HG03135 (cell line): ENCODE data around the gene USP10.

Source experiments
- ATAC-seq: cut with Tn5 transposase; IDR thresholded peaks from one replicate; pipeline ENCODE4 v1.9.1; 2021; ENCODE audit warnings: mild to moderate bottlenecking, moderate library complexity; ENCODE audit not compliant: unreplicated experiment

USP10 gene

GRCh38 chr16:84820305-84820684 is 120.5 kb downstream of the USP10 start:
- ATAC-seq: no peak

- ATAC-seq: no peak
Measured at GRCh38 chr16:84820771-84821170, 121.0 kb downstream of the USP10 start.

GRCh38 chr16:84821179-84821578 is 121.4 kb downstream of the USP10 start:
- ATAC-seq: no peak

- ATAC-seq: no peak
Measured at GRCh38 chr16:84821728-84822689, 122.2 kb downstream of the USP10 start.

DNA sequence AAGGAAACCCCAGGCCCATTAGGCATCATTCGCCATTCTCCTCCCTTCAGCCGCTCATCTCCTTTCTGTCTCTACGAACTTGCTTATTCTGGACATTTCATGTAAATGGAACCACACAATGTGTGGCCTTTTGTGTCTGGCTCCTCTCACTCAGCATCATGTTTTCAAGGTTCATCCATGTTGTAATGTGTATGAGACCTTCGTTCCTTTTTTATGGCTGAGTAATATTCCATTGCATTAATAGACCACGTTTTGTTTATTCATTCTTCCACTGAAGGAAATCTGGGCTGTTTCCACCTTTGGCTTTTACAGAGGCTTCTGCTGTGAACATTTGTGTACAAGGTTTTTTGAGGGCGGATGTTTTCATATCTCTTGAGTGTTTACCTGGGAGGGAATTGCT is 123.2 kb downstream of the USP10 start:
- ATAC-seq: no peak

GRCh38 chr16:84823484-84823883 is 123.7 kb downstream of the USP10 start:
- no peak for ATAC-seq

DNA sequence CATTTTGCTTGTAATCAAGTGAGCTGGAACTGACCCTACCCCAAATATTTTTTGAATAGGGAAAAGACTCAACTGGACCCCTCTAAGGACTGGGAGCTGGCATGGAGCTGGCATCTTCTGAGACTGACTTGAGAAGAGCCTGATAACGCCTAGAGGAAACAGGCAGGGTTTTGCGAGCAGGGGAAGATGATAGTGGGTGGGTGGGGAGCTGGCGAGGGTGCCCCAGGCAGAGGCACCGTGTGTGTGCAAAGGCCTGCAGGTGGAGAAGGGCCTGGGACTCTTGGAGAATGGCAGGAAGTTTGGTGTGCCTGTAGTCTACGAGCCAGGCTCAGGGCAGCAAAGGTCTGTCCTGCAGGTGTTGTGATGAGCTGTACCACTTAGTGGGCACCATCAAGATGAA is 124.1 kb downstream of the USP10 start:
- ATAC-seq: no peak

DNA sequence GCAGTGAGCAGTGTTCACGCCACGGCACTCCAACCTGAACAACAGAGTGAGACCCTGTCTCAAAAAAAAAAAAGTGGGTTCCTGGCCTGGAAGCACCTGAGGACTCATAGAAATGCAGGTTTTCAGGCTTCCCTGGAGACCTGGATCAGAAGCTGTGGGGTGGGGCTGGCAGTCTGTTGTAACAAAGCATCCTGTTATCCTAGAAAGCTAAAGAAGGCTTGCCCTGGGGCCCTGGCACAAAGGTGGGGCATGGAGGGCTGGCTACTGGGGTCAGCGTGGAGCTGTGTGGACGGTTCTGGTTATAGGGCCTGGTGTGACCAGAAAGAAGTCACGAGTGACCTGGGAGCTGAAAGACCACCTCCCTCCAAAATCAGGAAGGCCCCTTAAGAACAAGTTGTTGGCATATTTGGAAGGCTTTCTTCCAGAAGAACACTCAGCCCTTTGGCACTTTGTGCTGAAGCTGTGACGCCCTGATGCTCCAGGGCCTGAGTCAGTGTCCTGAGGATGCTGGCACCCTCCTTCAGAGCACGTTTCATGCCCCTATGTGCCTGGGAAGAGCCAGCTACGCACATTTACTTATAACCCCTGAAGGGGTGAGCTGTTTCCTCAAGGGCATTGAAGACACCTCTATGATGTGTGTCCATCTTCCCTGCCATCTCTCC is 126.2 kb downstream of the USP10 start:
- ATAC-seq: no peak

GRCh38 chr16:84826558-84826941 is 126.8 kb downstream of the USP10 start:
- no peak for ATAC-seq

DNA sequence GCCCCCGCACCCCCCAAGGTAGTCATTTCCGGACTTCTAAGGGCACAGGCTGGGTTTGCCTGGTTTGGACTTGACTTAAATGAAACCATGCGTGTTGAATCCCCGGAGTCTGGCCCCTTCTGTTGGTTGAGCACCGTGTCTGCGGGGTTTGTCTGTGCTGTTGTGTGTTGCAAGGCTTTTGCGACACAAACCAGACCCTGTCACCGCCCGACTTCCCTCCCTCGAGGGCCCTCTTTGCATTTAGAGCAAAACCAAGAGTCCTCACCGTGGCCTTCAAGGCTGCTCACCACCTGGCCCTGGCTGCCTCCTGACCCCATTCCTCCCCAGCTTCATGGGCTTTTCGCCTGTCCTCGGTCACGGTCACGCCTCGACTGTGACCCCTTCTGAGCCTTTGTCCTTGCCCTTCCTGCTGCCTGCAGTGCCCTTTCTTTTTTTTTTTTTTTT is 127.4 kb downstream of the USP10 start:
- ATAC-seq: no peak

DNA sequence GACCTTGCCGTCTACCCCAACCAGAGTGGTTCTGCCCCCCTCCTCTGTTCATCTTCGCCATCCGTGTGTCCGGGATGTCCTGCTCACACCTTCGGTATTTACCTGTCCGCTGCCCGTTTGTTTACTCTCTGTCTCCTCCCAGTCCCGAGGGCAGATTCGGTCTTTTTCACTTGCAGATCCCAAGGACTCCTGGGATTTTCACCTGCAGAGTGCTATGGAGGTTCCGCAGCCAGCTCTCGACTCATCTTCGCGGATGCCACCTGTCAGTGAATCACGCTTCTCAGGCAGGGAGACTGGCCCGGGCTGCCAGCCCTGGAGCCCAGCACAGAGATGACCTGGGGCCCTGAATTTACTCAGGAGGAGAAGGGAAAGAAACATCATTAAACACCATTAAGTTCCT is 128.1 kb downstream of the USP10 start:
- no peak for ATAC-seq

DNA sequence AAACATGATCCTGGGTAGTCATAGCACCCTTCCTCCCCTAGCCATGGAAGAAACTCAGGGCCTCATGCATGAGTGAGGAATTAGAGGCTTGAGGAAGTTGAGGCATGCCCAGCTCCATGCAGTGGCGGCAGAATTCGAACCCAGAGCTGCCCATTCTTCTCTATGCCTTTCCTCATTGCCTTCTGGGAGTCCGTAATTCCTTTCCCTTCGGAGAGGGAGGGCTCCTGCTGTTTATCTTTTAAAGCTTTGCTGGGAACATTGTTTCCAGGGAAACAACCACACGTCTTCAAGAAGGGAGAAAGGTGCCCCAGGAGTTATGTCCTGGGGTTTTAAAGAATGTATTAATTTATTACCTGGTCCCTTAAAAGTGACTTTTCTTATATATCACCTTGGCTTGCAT is 128.5 kb downstream of the USP10 start:
- no peak for ATAC-seq
